ENCODE results near the gene TPST1. TPM values are rescaled to one million over a fixed set of nuclear protein-coding genes. Genes with fewer than 3 reads are reported as not detected.

TPST1 gene
- polyA plus RNA-seq, 1 of the 3 experiments (the other 2 are of a cell fraction): 36.4 TPM

DNA sequence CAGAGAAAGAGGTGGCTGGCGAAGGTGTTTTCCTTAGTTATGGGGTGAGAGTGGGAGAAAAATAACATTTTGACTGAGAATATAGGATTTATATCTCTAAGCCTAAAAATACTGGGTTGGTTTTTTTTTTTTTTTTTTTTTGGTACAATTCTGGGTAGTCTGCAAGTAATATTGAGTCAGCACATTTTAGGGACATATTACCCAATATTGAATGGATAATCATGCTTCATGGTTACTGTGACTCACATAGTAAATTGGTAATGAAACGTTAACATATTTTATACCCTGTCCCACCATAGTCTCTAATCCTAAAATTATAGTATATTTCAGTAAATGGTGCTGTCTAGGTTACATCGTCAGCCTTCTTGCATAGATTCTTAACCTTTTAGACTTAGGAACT lies 91.4 kb downstream of the TPST1 start (continued):
- TF ChIP-seq RAD21 (IDR thresholded peaks at IDR 0.05; ENCODE audit: low read length) (no peak), SMC3 (IDR thresholded peaks at IDR 0.05; ENCODE audit: low read depth, low read length) (no peak)
- TF ChIP-seq, protein P1, sequence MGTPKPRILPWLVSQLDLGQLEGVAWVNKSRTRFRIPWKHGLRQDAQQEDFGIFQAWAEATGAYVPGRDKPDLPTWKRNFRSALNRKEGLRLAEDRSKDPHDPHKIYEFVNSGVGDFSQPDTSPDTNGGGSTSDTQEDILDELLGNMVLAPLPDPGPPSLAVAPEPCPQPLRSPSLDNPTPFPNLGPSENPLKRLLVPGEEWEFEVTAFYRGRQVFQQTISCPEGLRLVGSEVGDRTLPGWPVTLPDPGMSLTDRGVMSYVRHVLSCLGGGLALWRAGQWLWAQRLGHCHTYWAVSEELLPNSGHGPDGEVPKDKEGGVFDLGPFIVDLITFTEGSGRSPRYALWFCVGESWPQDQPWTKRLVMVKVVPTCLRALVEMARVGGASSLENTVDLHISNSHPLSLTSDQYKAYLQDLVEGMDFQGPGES (IDR thresholded peaks at IDR 0.05; ENCODE audit: low read depth, low read length): no peak

DNA sequence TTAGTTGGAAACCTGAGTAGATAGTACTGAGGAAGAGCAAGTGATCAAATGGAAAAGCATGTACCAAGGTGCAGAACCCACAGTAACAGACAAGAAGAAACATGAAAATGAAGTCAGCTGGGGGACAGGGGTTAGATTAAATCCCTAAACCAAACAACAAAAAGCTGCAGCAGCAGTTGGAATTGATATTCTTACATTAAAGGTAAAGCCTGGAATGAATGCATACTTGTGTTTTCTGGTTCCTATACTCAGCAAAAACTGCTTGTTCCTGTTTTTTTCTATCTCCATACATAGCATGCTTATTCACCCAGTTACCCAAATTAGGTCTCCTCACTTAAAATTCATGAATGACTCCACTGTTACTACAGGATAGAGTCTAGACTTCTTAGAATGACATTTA lies 92.4 kb downstream of the TPST1 start:
- H3K4me1 ChIP-seq (ENCODE audit: control insufficient read depth in 1 of 2, insufficient read depth in 2 of 2, low read depth in 1 of 2, low read length in 1 of 2): no peaks in the 10 kb centered on the region; a peak in 1 of 4 replicates
- no peak overlapping the region for H3K27ac ChIP-seq (ENCODE audit: low read depth in 2 of 2, low read length in 1 of 2)
- POLR2A ChIA-PET: no interaction called here
- no peak overlapping the region for H3K4me2 ChIP-seq
- H3K9ac ChIP-seq: no peak overlapping the region
- no peaks in the 10 kb centered on the region for H3K27me3 ChIP-seq (ENCODE audit: insufficient read depth)
- no peak overlapping the region for H2AFZ ChIP-seq (ENCODE audit: low read depth)
- no peak for DNase-seq
- CTCF ChIA-PET: no interaction called here
- peaks cover 0 to 22% of the 10 kb centered on the region in 2 experiments for H3K36me3 ChIP-seq (replicated peaks in 1 of 2; ENCODE audit: control insufficient read depth in 1 of 2, insufficient read depth in 2 of 2, low read length in 1 of 2)
- H3K79me2 ChIP-seq (ENCODE audit: insufficient read depth): peaks cover 37% of the 10 kb centered on the region
- no peak overlapping the region for H3K4me3 ChIP-seq (ENCODE audit: low read depth in 2 of 2, low read length in 1 of 2)
- H3F3A ChIP-seq (replicated peaks; ENCODE audit: insufficient read depth): no peaks in the 10 kb centered on the region
- H4K20me1 ChIP-seq (ENCODE audit: insufficient read depth): no peaks in the 10 kb centered on the region
- H3K9me3 ChIP-seq: peaks cover 27% of the 10 kb centered on the region
- H3K9me2 ChIP-seq: no peaks in the 10 kb centered on the region
- no peak for TF ChIP-seq FOSL2 (IDR thresholded peaks at IDR 0.05; ENCODE audit: borderline replicate concordance, low read depth)

DNA sequence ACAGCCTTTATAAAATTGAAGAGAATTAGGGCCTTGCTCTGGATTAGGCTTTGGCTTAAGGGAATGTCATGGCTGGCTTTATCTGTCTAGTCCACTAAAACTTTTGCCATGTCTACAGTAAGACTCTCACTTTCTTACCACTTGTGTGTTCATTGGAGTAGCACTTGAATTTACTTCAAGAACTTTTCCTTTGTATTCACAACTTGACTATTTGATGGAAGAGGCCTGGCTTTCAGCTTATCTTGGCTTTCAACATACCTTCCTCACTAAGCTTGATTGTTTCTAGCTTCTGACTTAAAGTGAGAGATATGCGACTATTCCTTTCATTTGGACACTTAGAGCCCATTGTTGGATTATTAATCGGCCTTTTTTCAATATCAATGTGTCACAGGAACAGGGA lies 96.1 kb downstream of the TPST1 start:
- no peaks in the 10 kb centered on the region for H4K20me1 ChIP-seq (ENCODE audit: insufficient read depth)
- H3K27me3 ChIP-seq (ENCODE audit: insufficient read depth): no peaks in the 10 kb centered on the region
- H3K9me2 ChIP-seq: no peaks in the 10 kb centered on the region
- H3K4me1 ChIP-seq (ENCODE audit: control insufficient read depth in 1 of 2, insufficient read depth in 2 of 2, low read depth in 1 of 2, low read length in 1 of 2): peaks cover 0 to 10% of the 10 kb centered on the region in 2 experiments; a peak in 2 of 4 replicates
- ChIA-PET CTCF (interaction anchor here (1.6 kb wide), 1 partner anchor 37 kb away, joined by 4 read pairs; no protein-coding TSS in a partner anchor), POLR2A (no interaction called here)
- H3F3A ChIP-seq (replicated peaks; ENCODE audit: insufficient read depth): peaks cover 3% of the 10 kb centered on the region
- TF ChIP-seq GABPA (IDR thresholded peaks at IDR 0.05; ENCODE audit: low read depth): no peak
- TF ChIP-seq, protein P1 (IDR thresholded peaks at IDR 0.05; ENCODE audit: low read depth, low read length): no peak
- TF ChIP-seq, protein P2, sequence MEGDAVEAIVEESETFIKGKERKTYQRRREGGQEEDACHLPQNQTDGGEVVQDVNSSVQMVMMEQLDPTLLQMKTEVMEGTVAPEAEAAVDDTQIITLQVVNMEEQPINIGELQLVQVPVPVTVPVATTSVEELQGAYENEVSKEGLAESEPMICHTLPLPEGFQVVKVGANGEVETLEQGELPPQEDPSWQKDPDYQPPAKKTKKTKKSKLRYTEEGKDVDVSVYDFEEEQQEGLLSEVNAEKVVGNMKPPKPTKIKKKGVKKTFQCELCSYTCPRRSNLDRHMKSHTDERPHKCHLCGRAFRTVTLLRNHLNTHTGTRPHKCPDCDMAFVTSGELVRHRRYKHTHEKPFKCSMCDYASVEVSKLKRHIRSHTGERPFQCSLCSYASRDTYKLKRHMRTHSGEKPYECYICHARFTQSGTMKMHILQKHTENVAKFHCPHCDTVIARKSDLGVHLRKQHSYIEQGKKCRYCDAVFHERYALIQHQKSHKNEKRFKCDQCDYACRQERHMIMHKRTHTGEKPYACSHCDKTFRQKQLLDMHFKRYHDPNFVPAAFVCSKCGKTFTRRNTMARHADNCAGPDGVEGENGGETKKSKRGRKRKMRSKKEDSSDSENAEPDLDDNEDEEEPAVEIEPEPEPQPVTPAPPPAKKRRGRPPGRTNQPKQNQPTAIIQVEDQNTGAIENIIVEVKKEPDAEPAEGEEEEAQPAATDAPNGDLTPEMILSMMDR (IDR thresholded peaks at IDR 0.05): no peak
- no peak for TF ChIP-seq SIN3A (IDR thresholded peaks at IDR 0.05; ENCODE audit: borderline replicate concordance, low read depth, low read length)
- TF ChIP-seq, protein P3, sequence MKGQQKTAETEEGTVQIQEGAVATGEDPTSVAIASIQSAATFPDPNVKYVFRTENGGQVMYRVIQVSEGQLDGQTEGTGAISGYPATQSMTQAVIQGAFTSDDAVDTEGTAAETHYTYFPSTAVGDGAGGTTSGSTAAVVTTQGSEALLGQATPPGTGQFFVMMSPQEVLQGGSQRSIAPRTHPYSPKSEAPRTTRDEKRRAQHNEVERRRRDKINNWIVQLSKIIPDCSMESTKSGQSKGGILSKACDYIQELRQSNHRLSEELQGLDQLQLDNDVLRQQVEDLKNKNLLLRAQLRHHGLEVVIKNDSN (IDR thresholded peaks at IDR 0.05; ENCODE audit: borderline replicate concordance, low read depth): no peak
- no peak for TF ChIP-seq NRF1 (IDR thresholded peaks at IDR 0.05; ENCODE audit: low read depth, low read length)
- TF ChIP-seq TCF12 (IDR thresholded peaks at IDR 0.05): no peak
- TF ChIP-seq FOSL2 (IDR thresholded peaks at IDR 0.05; ENCODE audit: borderline replicate concordance, low read depth): no peak
- TF ChIP-seq, protein P4, sequence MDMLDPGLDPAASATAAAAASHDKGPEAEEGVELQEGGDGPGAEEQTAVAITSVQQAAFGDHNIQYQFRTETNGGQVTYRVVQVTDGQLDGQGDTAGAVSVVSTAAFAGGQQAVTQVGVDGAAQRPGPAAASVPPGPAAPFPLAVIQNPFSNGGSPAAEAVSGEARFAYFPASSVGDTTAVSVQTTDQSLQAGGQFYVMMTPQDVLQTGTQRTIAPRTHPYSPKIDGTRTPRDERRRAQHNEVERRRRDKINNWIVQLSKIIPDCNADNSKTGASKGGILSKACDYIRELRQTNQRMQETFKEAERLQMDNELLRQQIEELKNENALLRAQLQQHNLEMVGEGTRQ (IDR thresholded peaks at IDR 0.05; ENCODE audit: borderline replicate concordance, low read depth, low read length): no peak
- no peak for TF ChIP-seq POLR2AphosphoS5 (IDR thresholded peaks at IDR 0.05; ENCODE audit: low read depth, low read length)
- no peak for TF ChIP-seq TAF1 (IDR thresholded peaks at IDR 0.05; ENCODE audit: borderline replicate concordance, low read depth, low read length)
- TF ChIP-seq RAD21 (IDR thresholded peaks at IDR 0.05; ENCODE audit: low read length): no peak
- TF ChIP-seq JUND (IDR thresholded peaks at IDR 0.05): no peak
- TF ChIP-seq, protein P5, sequence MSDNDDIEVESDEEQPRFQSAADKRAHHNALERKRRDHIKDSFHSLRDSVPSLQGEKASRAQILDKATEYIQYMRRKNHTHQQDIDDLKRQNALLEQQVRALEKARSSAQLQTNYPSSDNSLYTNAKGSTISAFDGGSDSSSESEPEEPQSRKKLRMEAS (IDR thresholded peaks at IDR 0.05; ENCODE audit: low read depth): no peak
- TF ChIP-seq NFIC (IDR thresholded peaks at IDR 0.05; ENCODE audit: borderline replicate concordance): no peak
- TF ChIP-seq CHD2 (IDR thresholded peaks at IDR 0.05; ENCODE audit: low read length, partially characterized antibody): no peak
- TF ChIP-seq, protein P6, sequence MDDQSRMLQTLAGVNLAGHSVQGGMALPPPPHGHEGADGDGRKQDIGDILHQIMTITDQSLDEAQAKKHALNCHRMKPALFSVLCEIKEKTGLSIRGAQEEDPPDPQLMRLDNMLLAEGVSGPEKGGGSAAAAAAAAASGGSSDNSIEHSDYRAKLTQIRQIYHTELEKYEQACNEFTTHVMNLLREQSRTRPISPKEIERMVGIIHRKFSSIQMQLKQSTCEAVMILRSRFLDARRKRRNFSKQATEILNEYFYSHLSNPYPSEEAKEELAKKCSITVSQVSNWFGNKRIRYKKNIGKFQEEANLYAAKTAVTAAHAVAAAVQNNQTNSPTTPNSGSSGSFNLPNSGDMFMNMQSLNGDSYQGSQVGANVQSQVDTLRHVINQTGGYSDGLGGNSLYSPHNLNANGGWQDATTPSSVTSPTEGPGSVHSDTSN (IDR thresholded peaks at IDR 0.05): no peak
- TF ChIP-seq EZH2phosphoT487 (IDR thresholded peaks at IDR 0.05; ENCODE audit: borderline replicate concordance, low read depth): no peak
- no peak for TF ChIP-seq SMC3 (IDR thresholded peaks at IDR 0.05; ENCODE audit: low read depth, low read length)
- no peak overlapping the region for H3K27ac ChIP-seq (ENCODE audit: low read depth in 2 of 2, low read length in 1 of 2)
- no peak overlapping the region for H2AFZ ChIP-seq (ENCODE audit: low read depth)
- H3K4me3 ChIP-seq (ENCODE audit: low read depth in 2 of 2, low read length in 1 of 2): no peak overlapping the region
- H3K36me3 ChIP-seq (replicated peaks in 1 of 2; ENCODE audit: control insufficient read depth in 1 of 2, insufficient read depth in 2 of 2, low read length in 1 of 2): peaks cover 0 to 22% of the 10 kb centered on the region in 2 experiments
- peaks cover 27% of the 10 kb centered on the region for H3K9me3 ChIP-seq
- 96% methylated on average over 2 of the region's 2 CpGs for WGBS (ENCODE audit: low lambda C conversion rate)
- H3K9ac ChIP-seq: no peak overlapping the region
- no peak for DNase-seq
- H3K79me2 ChIP-seq (ENCODE audit: insufficient read depth): peaks cover 29% of the 10 kb centered on the region
- H3K4me2 ChIP-seq: no peak overlapping the region

Measured in SK-N-SH (cell line).